Measurements from ENCODE around the gene PLAAT5. TPM values are rescaled to one million over a fixed set of nuclear protein-coding genes. Genes with fewer than 3 reads are reported as not detected.

Gene PLAAT5
- total and polyA plus RNA-seq, 2 of the 8 experiments (the other 6 are each of a cell fraction or from before 2014, with no cell fraction given), result 16.0 to 18.7 TPM

- 89% methylated on average over 11 of the region's 11 CpGs; no CpG with 5 or more reads in 1 of the 2 experiments for WGBS, 2 experiments (ENCODE audit: extremely low coverage in 1 of 2, insufficient coverage in 1 of 2, insufficient read length in 1 of 2, insufficient replicate concordance in 2 of 2, low coverage in 1 of 2, low lambda C conversion rate in 2 of 2, missing lambda C conversion rate in 1 of 2)
Observed at GRCh38 chr11:63511048-63511748, 20.2 kb upstream of the PLAAT5 start.

More at GRCh38 chr11:63511048-63511748, 20.2 kb upstream of the PLAAT5 start:
- H3K36me3 ChIP-seq (ENCODE audit: control insufficient read depth in 2 of 4, insufficient read depth in 4 of 4, low read length in 3 of 4), result no peaks in the 10 kb centered on the region
- no peak for FAIRE-seq
- no peaks in the 10 kb centered on the region for H3K23me2 ChIP-seq (ENCODE audit: low read depth, low read length)
- H2AK5ac ChIP-seq (ENCODE audit: low read depth, low read length), result no peak overlapping the region
- H3K9me3 ChIP-seq (ENCODE audit: insufficient read depth in 2 of 2, low read depth in 1 of 2, low read length in 1 of 2), result no peaks in the 10 kb centered on the region
- POLR2A ChIA-PET (ENCODE audit: partially characterized antibody), result interaction anchor here (0.6 to 2.2 kb wide), 4 partner anchors 11 to 287 kb away, joined by 3 to 9 read pairs (median 4); no protein-coding TSS in a partner anchor
- H3K56ac ChIP-seq (replicated peaks; ENCODE audit: insufficient read length, low read depth, low read length), result no peak overlapping the region
- H2BK15ac ChIP-seq (ENCODE audit: low read length), result peak overlapping the region; percentile 92; the same call in 1 of the 2 replicates
- H3K4me2 ChIP-seq (ENCODE audit: insufficient read depth in 1 of 2, low read depth in 2 of 2, low read length in 2 of 2), result no peak overlapping the region
- peak overlapping the region; percentile 68 for H4K91ac ChIP-seq (replicated peaks; ENCODE audit: insufficient read length, low read length)
- H3K79me2 ChIP-seq (ENCODE audit: control insufficient read depth in 1 of 2, insufficient read depth in 2 of 2, low read length in 2 of 2), result no peaks in the 10 kb centered on the region
- H3K23ac ChIP-seq (ENCODE audit: insufficient read length), result no peak overlapping the region
- peaks cover under 1 to 11% (median 4%) of the 10 kb centered on the region in 4 experiments for H3K4me1 ChIP-seq (replicated peaks in 1 of 4; ENCODE audit: control insufficient read depth in 3 of 4, insufficient read depth in 4 of 4, low read length in 3 of 4)
- H4K20me1 ChIP-seq (replicated peaks in 1 of 2; ENCODE audit: control insufficient read depth in 1 of 2, insufficient read depth in 2 of 2, low read length in 2 of 2), result no peaks in the 10 kb centered on the region
- CTCF ChIA-PET (ENCODE audit: partially characterized antibody), result interaction anchor here (0.9 to 8.2 kb wide), 6 partner anchors 9 to 125 kb away, joined by 3 to 97 read pairs (median 4); no protein-coding TSS in a partner anchor
- H2BK12ac ChIP-seq (ENCODE audit: low read depth, low read length), result peak overlapping the region; percentile 75; the same call in 1 of the 2 replicates
- H2BK120ac ChIP-seq (replicated peaks; ENCODE audit: low read depth, low read length), result peak overlapping the region; percentile 9
- peak overlapping the region; percentile 80 for H3K4ac ChIP-seq (replicated peaks; ENCODE audit: insufficient read length, low read depth, low read length)
- no peak overlapping the region for H3K27ac ChIP-seq (ENCODE audit: low read depth, low read length)
- no peak for DNase-seq (ENCODE audit: low read depth in 1 of 2, low spot score in 2 of 2)
- H3K4me3 ChIP-seq (ENCODE audit: extremely low read depth in 1 of 4, insufficient read depth in 2 of 4, low read depth in 3 of 4, low read length in 4 of 4), result no peak overlapping the region
- peak overlapping the region; percentile 4; the same call in 1 of the 2 replicates for H2BK5ac ChIP-seq (ENCODE audit: low read depth, low read length)
- H2AFZ ChIP-seq (ENCODE audit: low read length), result no peak overlapping the region
- TF ChIP-seq JUND (IDR thresholded peaks at IDR 0.05; ENCODE audit: low read length), result no peak
- no peak for TF ChIP-seq NANOG (IDR thresholded peaks at IDR 0.05; ENCODE audit: insufficient read depth, low read depth, low read length, poor library complexity, severe bottlenecking)
- no peak for TF ChIP-seq PHF8 (conservative IDR thresholded peaks at IDR 0.05; ENCODE audit: low read depth, low read length)
- TF ChIP-seq FOSL1 (IDR thresholded peaks at IDR 0.05; ENCODE audit: insufficient read depth, low read depth, low read length), result no peak
- no peak for TF ChIP-seq ZNF274 (IDR thresholded peaks at IDR 0.05; ENCODE audit: borderline replicate concordance, extremely low read depth, low read length)
- no peak for TF ChIP-seq BCL11A (IDR thresholded peaks at IDR 0.05; ENCODE audit: low read depth in 2 of 2, low read length in 2 of 2)
- TF ChIP-seq SP2 (IDR thresholded peaks at IDR 0.05; ENCODE audit: low read length), result no peak
- no peak for TF ChIP-seq CHD2 (IDR thresholded peaks at IDR 0.05; ENCODE audit: low read length)
- TF ChIP-seq RXRA (IDR thresholded peaks at IDR 0.05; ENCODE audit: insufficient read depth, low read depth, low read length), result no peak
- TF ChIP-seq TEAD4 (IDR thresholded peaks at IDR 0.05; ENCODE audit: low read depth, low read length), result no peak
- no peak for TF ChIP-seq KDM1A (IDR thresholded peaks at IDR 0.05; ENCODE audit: borderline replicate concordance, low read length)
- no peak overlapping the region for H4K5ac ChIP-seq (ENCODE audit: insufficient read length, low read depth, low read length)
- no peaks in the 10 kb centered on the region for H3K79me1 ChIP-seq (ENCODE audit: low read depth, low read length)
- no peaks in the 10 kb centered on the region for H3K27me3 ChIP-seq (replicated peaks in 1 of 4; ENCODE audit: control insufficient read depth in 3 of 4, extremely low read depth in 1 of 4, insufficient read depth in 3 of 4, low read length in 3 of 4)
- no peak overlapping the region for H3K9ac ChIP-seq (replicated peaks in 1 of 4; ENCODE audit: extremely low read depth in 1 of 4, low read depth in 3 of 4, low read length in 3 of 4)
- H3K18ac ChIP-seq (ENCODE audit: extremely low read depth, low read length), result peak overlapping the region; percentile 53; the same call in 1 of the 2 replicates
- peak overlapping the region; percentile 35 for H4K8ac ChIP-seq (ENCODE audit: extremely low read depth, insufficient read depth, low read length)
- H2BK20ac ChIP-seq (ENCODE audit: low read length), result no peak overlapping the region; the same call in 1 of the 2 replicates
- H3K14ac ChIP-seq (ENCODE audit: insufficient read length), result no peak overlapping the region
